GM06990 (cell line): Measurements from ENCODE around the gene KIF18B.

Experiments
- DNase-seq: peaks from one replicate; pipeline ENCODE4 v3.0.0-alpha.2; 2011; ENCODE audit not compliant: insufficient read length; ENCODE audit errors: extremely low read depth
- H3K27me3 ChIP-seq: replicated peaks from 2 replicates; pipeline ENCODE4 v1.6.0; 2011; ENCODE audit warnings: low read length; ENCODE audit not compliant: control insufficient read depth, insufficient read depth
- H3K36me3 ChIP-seq: 2 replicates; pipeline ENCODE4 v1.5.1; 2011; ENCODE audit warnings: low read length; ENCODE audit not compliant: control insufficient read depth, insufficient read depth
- H3K4me3 ChIP-seq: replicated peaks from 2 replicates; pipeline ENCODE4 v1.5.1; 2011; ENCODE audit warnings: low read depth, mild to moderate bottlenecking, control low read depth, low read length
- TF ChIP-seq, protein P1 (sequence below): IDR thresholded peaks from 2 replicates; pipeline ENCODE4 v1.5.1; 2011; ENCODE audit warnings: low read length, control low read depth, mild to moderate bottlenecking, inconsistent platforms; ENCODE audit not compliant: insufficient read depth, poor library complexity, severe bottlenecking

The KIF18B gene

DNA sequence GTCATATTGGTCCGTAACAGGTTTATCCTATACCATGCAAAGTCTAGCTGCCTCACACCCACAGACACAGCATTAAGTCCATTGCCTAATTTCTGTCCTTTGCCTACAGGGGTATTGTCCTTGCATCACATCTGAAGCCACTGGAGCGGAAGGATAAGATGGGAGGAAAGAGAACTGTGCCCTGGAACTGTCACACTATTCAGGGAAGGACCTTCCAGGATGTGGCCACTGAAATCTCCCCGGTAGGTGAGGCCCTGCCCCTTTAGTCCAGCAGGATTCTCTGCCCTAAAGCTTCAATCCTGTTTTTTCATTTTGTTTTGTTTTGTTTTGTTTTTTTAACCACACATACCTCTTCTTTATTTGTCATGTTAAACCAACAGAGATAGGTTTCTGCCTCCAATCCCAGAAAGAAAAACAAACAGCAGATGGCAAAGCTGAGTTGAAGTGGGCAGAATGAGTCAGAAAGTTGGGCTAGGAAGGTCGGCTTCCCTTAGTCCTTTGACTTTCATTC is 46.1 kb downstream of the KIF18B start:
- Histone ChIP-seq H3K27me3 (no peaks in the 10 kb centered on the region), H3K4me3 (no peak overlapping the region), H3K36me3 (no peaks in the 10 kb centered on the region)
- DNase-seq = no peak
- TF ChIP-seq, protein P1, sequence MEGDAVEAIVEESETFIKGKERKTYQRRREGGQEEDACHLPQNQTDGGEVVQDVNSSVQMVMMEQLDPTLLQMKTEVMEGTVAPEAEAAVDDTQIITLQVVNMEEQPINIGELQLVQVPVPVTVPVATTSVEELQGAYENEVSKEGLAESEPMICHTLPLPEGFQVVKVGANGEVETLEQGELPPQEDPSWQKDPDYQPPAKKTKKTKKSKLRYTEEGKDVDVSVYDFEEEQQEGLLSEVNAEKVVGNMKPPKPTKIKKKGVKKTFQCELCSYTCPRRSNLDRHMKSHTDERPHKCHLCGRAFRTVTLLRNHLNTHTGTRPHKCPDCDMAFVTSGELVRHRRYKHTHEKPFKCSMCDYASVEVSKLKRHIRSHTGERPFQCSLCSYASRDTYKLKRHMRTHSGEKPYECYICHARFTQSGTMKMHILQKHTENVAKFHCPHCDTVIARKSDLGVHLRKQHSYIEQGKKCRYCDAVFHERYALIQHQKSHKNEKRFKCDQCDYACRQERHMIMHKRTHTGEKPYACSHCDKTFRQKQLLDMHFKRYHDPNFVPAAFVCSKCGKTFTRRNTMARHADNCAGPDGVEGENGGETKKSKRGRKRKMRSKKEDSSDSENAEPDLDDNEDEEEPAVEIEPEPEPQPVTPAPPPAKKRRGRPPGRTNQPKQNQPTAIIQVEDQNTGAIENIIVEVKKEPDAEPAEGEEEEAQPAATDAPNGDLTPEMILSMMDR = no peak

DNA sequence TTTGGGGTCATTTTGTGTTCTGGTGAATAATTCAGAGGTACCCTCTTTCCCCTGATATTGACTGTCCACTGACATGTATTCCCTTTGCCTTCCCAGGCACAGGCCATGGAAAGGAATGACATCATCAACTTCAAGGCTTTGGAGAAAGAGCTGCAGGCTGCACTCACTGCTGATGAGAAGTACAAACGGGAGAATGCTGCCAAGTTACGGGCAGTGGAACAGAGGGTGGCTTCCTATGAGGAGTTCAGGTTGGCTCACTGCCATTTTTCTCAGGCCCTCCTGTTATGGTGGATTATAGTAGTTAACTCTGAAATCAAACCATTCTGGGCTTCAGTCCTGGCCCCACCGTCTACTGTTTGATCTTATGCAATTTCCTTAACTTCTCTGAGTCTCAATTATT is 46.7 kb downstream of the KIF18B start:
- DNase-seq = no peak
- TF ChIP-seq, protein P1 = no peak
- no peak overlapping the region for H3K4me3 ChIP-seq
- H3K36me3 ChIP-seq = no peaks in the 10 kb centered on the region
- no peaks in the 10 kb centered on the region for H3K27me3 ChIP-seq

DNA sequence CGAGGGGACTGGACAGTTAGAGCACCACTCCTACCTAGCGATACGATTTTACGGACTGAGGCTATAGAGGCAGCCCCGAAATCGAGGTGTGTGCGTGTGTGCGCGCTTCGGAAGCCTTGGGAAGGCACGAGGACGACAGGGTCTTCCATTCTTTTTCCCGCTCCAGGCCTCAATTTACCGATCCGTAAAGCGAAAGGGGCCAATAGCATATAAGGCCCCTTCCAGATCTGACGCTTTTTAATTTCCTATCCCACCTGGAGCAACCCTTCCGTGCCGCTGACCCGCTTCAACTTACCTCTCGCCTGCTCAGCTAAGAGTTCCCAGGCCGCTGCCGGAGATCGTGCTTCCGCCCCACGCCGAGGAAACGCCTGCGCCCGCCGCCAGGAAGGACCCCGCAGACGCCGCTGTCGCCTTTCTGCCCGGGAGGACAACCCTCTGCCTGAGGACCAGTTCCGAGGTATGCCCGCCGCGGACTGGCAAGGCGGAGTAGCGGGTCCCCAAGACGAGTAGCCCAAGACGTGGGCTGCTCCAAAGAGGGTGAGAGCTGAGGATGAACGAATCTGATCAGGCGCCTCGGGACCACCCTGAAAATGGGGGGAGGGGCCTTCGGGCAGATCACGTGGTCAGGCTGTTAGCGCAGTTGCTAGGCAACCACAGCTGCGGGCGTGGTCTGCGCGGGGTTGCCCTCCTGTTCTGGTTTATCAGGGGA is 48.3 kb downstream of the KIF18B start, which contains the start of gene EFTUD2:
Gene EFTUD2, minus strand, starts transcription at position 372 of the 709 bp plus-strand sequence. CDS start 4,924 bp downstream, outside the sequence.
- TF ChIP-seq, protein P1 = no peak
- DNase-seq = peak; percentile 94
- H3K27me3 ChIP-seq = no peaks in the 10 kb centered on the region
- H3K36me3 ChIP-seq = no peaks in the 10 kb centered on the region; the same call in none of the 2 replicates
- peak within 1 kb of the TSS; percentile 98 for H3K4me3 ChIP-seq

DNA sequence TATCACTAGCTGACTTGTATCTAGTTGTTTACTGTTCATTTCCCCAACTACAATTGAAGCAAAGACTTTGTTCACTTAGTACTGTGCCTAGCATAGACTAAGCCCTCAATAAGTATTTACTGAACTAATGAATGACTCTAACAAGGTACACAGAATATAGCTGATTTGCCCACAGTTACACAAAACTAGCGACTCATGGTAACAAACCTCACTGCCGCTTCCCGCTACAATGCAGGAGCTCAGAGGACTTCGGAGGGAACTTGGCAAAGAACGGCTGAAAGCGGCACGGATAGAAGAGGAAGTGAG is 48.9 kb downstream of the KIF18B start:
- Histone ChIP-seq H3K4me3 (peak overlapping the region; percentile 98), H3K36me3 (no peaks in the 10 kb centered on the region; the same call in none of the 2 replicates), H3K27me3 (no peaks in the 10 kb centered on the region)
- TF ChIP-seq, protein P1 = no peak
- DNase-seq = no peak

DNA sequence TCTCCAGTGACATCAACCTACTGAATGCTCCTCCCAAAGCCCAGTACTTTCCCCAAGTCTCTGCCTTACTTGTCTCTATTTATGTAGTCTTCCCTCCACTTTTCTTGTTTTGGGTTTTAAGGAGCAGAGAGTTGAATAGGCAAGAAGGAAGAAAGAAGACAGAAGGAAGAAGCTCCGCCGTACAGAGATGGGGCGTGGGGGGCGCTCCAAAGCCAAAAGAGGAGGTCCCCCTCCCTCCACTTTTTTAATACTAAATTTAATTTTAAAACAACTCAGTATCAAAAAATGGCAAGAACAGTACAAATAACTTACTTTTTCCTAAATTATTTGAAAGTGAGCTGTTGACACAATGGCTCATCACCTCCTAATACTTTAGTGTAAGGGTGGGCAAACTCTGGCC is 52.9 kb downstream of the KIF18B start:
- TF ChIP-seq, protein P1 = no peak
- no peak for DNase-seq
- Histone ChIP-seq H3K36me3 (peaks cover 2% of the 10 kb centered on the region), H3K4me3 (no peak overlapping the region), H3K27me3 (no peaks in the 10 kb centered on the region)
